Measurements from ENCODE around the gene PCDHGA4. TPM values are rescaled to one million over a fixed set of nuclear protein-coding genes. Genes with fewer than 3 reads are reported as not detected.

PCDHGA4 gene
- total RNA-seq, 1 experiment from 2014 or later: 2.6 TPM

- Histone ChIP-seq H2BK15ac (ENCODE audit: low read depth, low read length) (no peak within 1 kb of the TSS), H3K27me3 (ENCODE audit: insufficient read depth, low read length) (no peaks in the 10 kb centered on the region), H3K4ac (ENCODE audit: low read depth, low read length) (no peak within 1 kb of the TSS; the same call in 1 of the 2 replicates), H3T11ph (ENCODE audit: low read length) (peak within 1 kb of the TSS; percentile 83), H3K79me2 (ENCODE audit: insufficient read depth, low read length) (peaks cover 6% of the 10 kb centered on the region; the same call in 1 of the 2 replicates), H4K5ac (ENCODE audit: insufficient read length, low read depth, low read length) (peak within 1 kb of the TSS; percentile 81), H4K20me1 (ENCODE audit: control insufficient read depth, insufficient read depth, insufficient read length) (no peaks in the 10 kb centered on the region), H3K56ac (ENCODE audit: insufficient read length, low read depth, low read length) (no peak within 1 kb of the TSS), H3K23ac (ENCODE audit: insufficient read length, low read depth, low read length) (no peak within 1 kb of the TSS), H3K79me1 (ENCODE audit: insufficient read depth, low read depth, low read length, poor library complexity, severe bottlenecking) (peaks cover 2% of the 10 kb centered on the region), H3K18ac (ENCODE audit: insufficient read length, low read depth, low read length) (peak within 1 kb of the TSS; percentile 98), H2BK20ac (ENCODE audit: low read depth, low read length, poor library complexity, severe bottlenecking) (no peak within 1 kb of the TSS), H2BK120ac (ENCODE audit: low read depth, low read length, poor library complexity, severe bottlenecking) (no peak within 1 kb of the TSS), H4K8ac (replicated peaks; ENCODE audit: insufficient read length, low read depth, low read length) (no peak within 1 kb of the TSS), H3K23me2 (ENCODE audit: insufficient read length, low read depth, low read length, poor library complexity, severe bottlenecking) (peaks cover 3% of the 10 kb centered on the region), H3K14ac (ENCODE audit: insufficient read depth, low read length) (peak within 1 kb of the TSS; percentile 98), H2AK5ac (ENCODE audit: insufficient read length, low read length) (peak within 1 kb of the TSS; percentile 88), H3K4me1 (ENCODE audit: insufficient read depth, low read length) (no peaks in the 10 kb centered on the region), H3K27ac (ENCODE audit: insufficient read length, low read depth, low read length) (peak within 1 kb of the TSS; percentile 35), H4K91ac (ENCODE audit: insufficient read length, low read depth, low read length) (no peak within 1 kb of the TSS), H2AFZ (ENCODE audit: low read length) (peak within 1 kb of the TSS; percentile 79), H3K4me2 (ENCODE audit: insufficient read depth, insufficient read length, low read length) (peak within 1 kb of the TSS; percentile 100), H3K9me3 (ENCODE audit: control insufficient read depth, low read depth, low read length) (peaks cover 22% of the 10 kb centered on the region), H2BK12ac (ENCODE audit: insufficient read length, low read depth, low read length) (no peak within 1 kb of the TSS), H3K9ac (ENCODE audit: extremely low read depth, insufficient read length, low read length) (peak within 1 kb of the TSS; percentile 98), H2BK5ac (ENCODE audit: insufficient read length, low read length) (peak within 1 kb of the TSS; percentile 15)
- Mint-ChIP-seq H3K9me3 (peaks cover 39 to 73% of the 10 kb centered on the region in 2 experiments), H3K4me3 (peak within 1 kb of the TSS; percentile 97 to 98), H3K27ac (peak within 1 kb of the TSS; percentile 99 to 100 (median 99)), H3K36me3 (ENCODE audit: insufficient read depth in 1 of 3, low read depth in 3 of 3) (peaks cover 46 to 50% (median 49%) of the 10 kb centered on the region in 3 experiments), H3K4me1 (peaks cover 9 to 15% of the 10 kb centered on the region in 2 experiments; a peak in 3 of 4 replicates), H3K27me3 (ENCODE audit: low read depth) (peaks cover 1% of the 10 kb centered on the region)
- no CpG with 5 or more reads among the region's 67 CpGs for WGBS (ENCODE audit: extremely low coverage, insufficient read length, low lambda C conversion rate)
- TF ChIP-seq, protein P1, sequence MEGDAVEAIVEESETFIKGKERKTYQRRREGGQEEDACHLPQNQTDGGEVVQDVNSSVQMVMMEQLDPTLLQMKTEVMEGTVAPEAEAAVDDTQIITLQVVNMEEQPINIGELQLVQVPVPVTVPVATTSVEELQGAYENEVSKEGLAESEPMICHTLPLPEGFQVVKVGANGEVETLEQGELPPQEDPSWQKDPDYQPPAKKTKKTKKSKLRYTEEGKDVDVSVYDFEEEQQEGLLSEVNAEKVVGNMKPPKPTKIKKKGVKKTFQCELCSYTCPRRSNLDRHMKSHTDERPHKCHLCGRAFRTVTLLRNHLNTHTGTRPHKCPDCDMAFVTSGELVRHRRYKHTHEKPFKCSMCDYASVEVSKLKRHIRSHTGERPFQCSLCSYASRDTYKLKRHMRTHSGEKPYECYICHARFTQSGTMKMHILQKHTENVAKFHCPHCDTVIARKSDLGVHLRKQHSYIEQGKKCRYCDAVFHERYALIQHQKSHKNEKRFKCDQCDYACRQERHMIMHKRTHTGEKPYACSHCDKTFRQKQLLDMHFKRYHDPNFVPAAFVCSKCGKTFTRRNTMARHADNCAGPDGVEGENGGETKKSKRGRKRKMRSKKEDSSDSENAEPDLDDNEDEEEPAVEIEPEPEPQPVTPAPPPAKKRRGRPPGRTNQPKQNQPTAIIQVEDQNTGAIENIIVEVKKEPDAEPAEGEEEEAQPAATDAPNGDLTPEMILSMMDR (conservative IDR thresholded peaks at IDR 0.05): peak; percentile 88
- peak; percentile 92 for DNase-seq
Measured at GRCh38 chr5:141320225-141321169, 34.3 kb upstream of the PCDHGA4 start, which contains the start of gene TAF7. Gene TAF7, minus strand, starts transcription at chr5:141320784. Its CDS starts 740 bp downstream, at chr5:141320044.

All from H9 (cell line).